Measurements from ENCODE around the gene PLCB3. TPM values are rescaled to one million over a fixed set of nuclear protein-coding genes. Genes with fewer than 3 reads are reported as not detected.

The PLCB3 gene
- total RNA-seq, 1 donor from 2014 or later, result 48.7 TPM

GRCh38 chr11:64303109-64304031, 52.0 kb downstream of the PLCB3 start:
- H3K4me1 ChIP-seq (ENCODE audit: insufficient read depth, low read length), result peaks cover 23% of the 10 kb centered on the region
- no peak overlapping the region for H3K4me2 ChIP-seq (ENCODE audit: low read length)
- H4K20me1 ChIP-seq (ENCODE audit: insufficient read depth, low read length), result peaks cover 6% of the 10 kb centered on the region
- Mint-ChIP-seq H3K36me3 (ENCODE audit: low read depth, unreplicated experiment) (no peaks in the 10 kb centered on the region), H3K4me1 (ENCODE audit: low read depth, unreplicated experiment) (no peaks in the 10 kb centered on the region), H3K27me3 (ENCODE audit: low read depth, unreplicated experiment) (peaks cover 26% of the 10 kb centered on the region), H3K4me3 (ENCODE audit: unreplicated experiment) (peak overlapping the region; percentile 27), H3K27ac (ENCODE audit: unreplicated experiment) (no peak overlapping the region), H3K9me3 (ENCODE audit: unreplicated experiment) (no peaks in the 10 kb centered on the region)
- FAIRE-seq (no peak), DNase-seq (ENCODE audit: low read depth) (no peak)
- H2AFZ ChIP-seq (ENCODE audit: low read depth, low read length), result no peak overlapping the region
- no peaks in the 10 kb centered on the region for H3K36me3 ChIP-seq (ENCODE audit: insufficient read depth, low read length)
- H3K9ac ChIP-seq (ENCODE audit: low read length), result no peak overlapping the region
- no peaks in the 10 kb centered on the region for H3K9me3 ChIP-seq (ENCODE audit: insufficient read depth, low read depth, low read length)
- H3K27me3 ChIP-seq (ENCODE audit: insufficient read depth, low read length), result peaks cover 24% of the 10 kb centered on the region
- TF ChIP-seq EZH2 (IDR thresholded peaks at IDR 0.05; ENCODE audit: insufficient read depth, low read length), result no peak
- TF ChIP-seq, protein P1, sequence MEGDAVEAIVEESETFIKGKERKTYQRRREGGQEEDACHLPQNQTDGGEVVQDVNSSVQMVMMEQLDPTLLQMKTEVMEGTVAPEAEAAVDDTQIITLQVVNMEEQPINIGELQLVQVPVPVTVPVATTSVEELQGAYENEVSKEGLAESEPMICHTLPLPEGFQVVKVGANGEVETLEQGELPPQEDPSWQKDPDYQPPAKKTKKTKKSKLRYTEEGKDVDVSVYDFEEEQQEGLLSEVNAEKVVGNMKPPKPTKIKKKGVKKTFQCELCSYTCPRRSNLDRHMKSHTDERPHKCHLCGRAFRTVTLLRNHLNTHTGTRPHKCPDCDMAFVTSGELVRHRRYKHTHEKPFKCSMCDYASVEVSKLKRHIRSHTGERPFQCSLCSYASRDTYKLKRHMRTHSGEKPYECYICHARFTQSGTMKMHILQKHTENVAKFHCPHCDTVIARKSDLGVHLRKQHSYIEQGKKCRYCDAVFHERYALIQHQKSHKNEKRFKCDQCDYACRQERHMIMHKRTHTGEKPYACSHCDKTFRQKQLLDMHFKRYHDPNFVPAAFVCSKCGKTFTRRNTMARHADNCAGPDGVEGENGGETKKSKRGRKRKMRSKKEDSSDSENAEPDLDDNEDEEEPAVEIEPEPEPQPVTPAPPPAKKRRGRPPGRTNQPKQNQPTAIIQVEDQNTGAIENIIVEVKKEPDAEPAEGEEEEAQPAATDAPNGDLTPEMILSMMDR (IDR thresholded peaks at IDR 0.05; ENCODE audit: insufficient read depth, low read depth, low read length), result no peak
- H3K4me3 ChIP-seq (ENCODE audit: insufficient read depth, low read depth, low read length), result no peak overlapping the region
- H3K79me2 ChIP-seq (ENCODE audit: insufficient read depth, low read length), result peaks cover 19% of the 10 kb centered on the region
- no peak overlapping the region for H3K27ac ChIP-seq (ENCODE audit: low read depth, low read length)

GRCh38 chr11:64304032-64304315, 52.6 kb downstream of the PLCB3 start:
- no peak overlapping the region for H2AFZ ChIP-seq (ENCODE audit: low read depth, low read length)

More at GRCh38 chr11:64304032-64304315, 52.6 kb downstream of the PLCB3 start:
- no peaks in the 10 kb centered on the region for H3K36me3 Mint-ChIP-seq (ENCODE audit: low read depth, unreplicated experiment)
- H3K4me2 ChIP-seq (ENCODE audit: low read length), result peak overlapping the region; percentile 89
- no peaks in the 10 kb centered on the region for H3K4me1 Mint-ChIP-seq (ENCODE audit: low read depth, unreplicated experiment)
- no peak for FAIRE-seq
- H3K27ac ChIP-seq (ENCODE audit: low read depth, low read length), result no peak overlapping the region
- peaks cover 21% of the 10 kb centered on the region for H3K27me3 ChIP-seq (ENCODE audit: insufficient read depth, low read length)
- H3K4me3 ChIP-seq (ENCODE audit: insufficient read depth, low read depth, low read length), result peak overlapping the region; percentile 64
- H3K36me3 ChIP-seq (ENCODE audit: insufficient read depth, low read length), result no peaks in the 10 kb centered on the region
- no peak for DNase-seq (ENCODE audit: low read depth)
- H3K27ac Mint-ChIP-seq (ENCODE audit: unreplicated experiment), result peak overlapping the region; percentile 66
- H3K9me3 ChIP-seq (ENCODE audit: insufficient read depth, low read depth, low read length), result no peaks in the 10 kb centered on the region
- peak overlapping the region; percentile 87 for H3K4me3 Mint-ChIP-seq (ENCODE audit: unreplicated experiment)
- H4K20me1 ChIP-seq (ENCODE audit: insufficient read depth, low read length), result peaks cover 6% of the 10 kb centered on the region
- H3K9me3 Mint-ChIP-seq (ENCODE audit: unreplicated experiment), result no peaks in the 10 kb centered on the region
- peak overlapping the region; percentile 64 for H3K9ac ChIP-seq (ENCODE audit: low read length)
- peaks cover 23% of the 10 kb centered on the region for H3K4me1 ChIP-seq (ENCODE audit: insufficient read depth, low read length)
- TF ChIP-seq, protein P1 (IDR thresholded peaks at IDR 0.05; ENCODE audit: insufficient read depth, low read depth, low read length), result no peak
- no peak for TF ChIP-seq EZH2 (IDR thresholded peaks at IDR 0.05; ENCODE audit: insufficient read depth, low read length)
- H3K79me2 ChIP-seq (ENCODE audit: insufficient read depth, low read length), result peaks cover 19% of the 10 kb centered on the region
- H3K27me3 Mint-ChIP-seq (ENCODE audit: low read depth, unreplicated experiment), result peaks cover 20% of the 10 kb centered on the region

Measured in astrocyte (in vitro differentiated cells and primary cell).